Memory B cell (primary cell): ENCODE data around the gene CDKN2B-AS1.

ENCODE experiments used
- ATAC-seq: fragments of 150-1000 bp; cut with Tn5 transposase; 2 replicates; pipeline ENCODE4 v1.10.0; 2021; ENCODE audit warnings: low read depth, mild to moderate bottlenecking, moderate library complexity
- DNase-seq, 2 donors: peaks; one replicate each; pipeline ENCODE4 v3.0.0; 2022; ENCODE audit warnings: low spot score in 2 of 2
- H3K27ac Mint-ChIP-seq: one replicate; pipeline ENCODE4 v1.8.0; 2022; ENCODE audit warnings: mild to moderate bottlenecking, moderate library complexity, mixed read lengths
- H3K27me3 Mint-ChIP-seq: one replicate; pipeline ENCODE4 v1.8.0; 2022; ENCODE audit warnings: mixed read lengths
- H3K36me3 Mint-ChIP-seq: one replicate; pipeline ENCODE4 v1.8.0; 2022; ENCODE audit warnings: mild to moderate bottlenecking, mixed read lengths
- H3K4me1 Mint-ChIP-seq: one replicate; pipeline ENCODE4 v1.8.0; 2022; ENCODE audit warnings: mixed read lengths
- H3K4me3 Mint-ChIP-seq: one replicate; pipeline ENCODE4 v1.8.0; 2022; ENCODE audit warnings: mild to moderate bottlenecking, moderate library complexity, mixed read lengths
- H3K9me3 Mint-ChIP-seq: one replicate; pipeline ENCODE4 v1.8.0; 2022; ENCODE audit warnings: mixed read lengths

CDKN2B-AS1 gene

DNA sequence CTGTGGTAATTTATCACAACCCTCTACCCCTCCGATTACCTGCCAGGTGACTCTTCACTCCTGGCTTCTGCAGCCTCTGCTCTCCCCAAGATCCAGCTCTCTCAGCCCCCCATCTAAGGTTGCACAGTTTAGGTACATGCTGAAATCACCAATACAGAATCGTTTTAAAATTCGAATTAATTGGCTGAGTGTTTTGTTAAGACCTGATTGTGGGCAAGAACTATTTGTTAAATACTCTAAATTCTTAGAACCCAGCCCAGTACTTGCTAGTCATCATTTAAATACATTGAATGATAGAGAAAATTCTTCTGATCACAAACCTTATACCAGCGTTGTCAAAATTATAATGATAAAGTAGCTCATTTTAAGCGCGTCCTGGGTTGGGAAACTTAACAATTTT, 162.0 kb downstream of the CDKN2B-AS1 start:
- no peak overlapping the region for H3K27ac Mint-ChIP-seq
- DNase-seq, result no peak
- peaks cover 4% of the 10 kb centered on the region for H3K4me1 Mint-ChIP-seq
- no peaks in the 10 kb centered on the region for H3K36me3 Mint-ChIP-seq
- H3K4me3 Mint-ChIP-seq, result no peak overlapping the region
- no peak for ATAC-seq
- H3K9me3 Mint-ChIP-seq, result no peaks in the 10 kb centered on the region
- no peaks in the 10 kb centered on the region for H3K27me3 Mint-ChIP-seq

- Mint-ChIP-seq H3K27ac (no peak overlapping the region), H3K4me1 (peaks cover 4% of the 10 kb centered on the region), H3K9me3 (no peaks in the 10 kb centered on the region), H3K4me3 (no peak overlapping the region), H3K36me3 (no peaks in the 10 kb centered on the region), H3K27me3 (no peaks in the 10 kb centered on the region)
- no peak for ATAC-seq
- DNase-seq, result no peak
Measured at GRCh38 chr9:22157276-22157675, 162.7 kb downstream of the CDKN2B-AS1 start.

GRCh38 chr9:22157828-22158227, 163.2 kb downstream of the CDKN2B-AS1 start:
- H3K4me3 Mint-ChIP-seq, result no peak overlapping the region
- ATAC-seq (no peak), DNase-seq (no peak)
- no peaks in the 10 kb centered on the region for H3K27me3 Mint-ChIP-seq
- no peaks in the 10 kb centered on the region for H3K9me3 Mint-ChIP-seq
- H3K4me1 Mint-ChIP-seq, result peaks cover 4% of the 10 kb centered on the region
- H3K36me3 Mint-ChIP-seq, result no peaks in the 10 kb centered on the region
- peak overlapping the region; percentile 15 for H3K27ac Mint-ChIP-seq

DNA sequence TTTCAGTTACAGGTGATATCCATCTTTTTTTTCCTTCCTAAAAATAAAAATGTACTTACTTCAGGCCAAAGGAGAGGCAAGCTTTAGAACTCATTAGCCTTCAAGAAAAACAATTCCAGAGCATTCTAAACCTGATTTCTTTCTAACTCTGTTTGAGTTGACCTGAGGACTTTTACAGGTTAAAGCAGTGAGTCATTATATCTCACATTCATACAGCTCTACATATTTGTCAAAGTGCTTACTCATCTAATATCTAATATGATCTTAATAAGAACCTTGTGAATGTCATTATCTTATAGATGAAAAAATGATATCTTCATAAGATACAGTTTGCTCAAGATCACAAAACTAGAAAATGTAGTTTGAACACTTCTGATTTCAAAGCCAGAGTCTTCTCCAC, 163.7 kb downstream of the CDKN2B-AS1 start:
- Mint-ChIP-seq H3K4me1 (peaks cover 4% of the 10 kb centered on the region), H3K27me3 (no peaks in the 10 kb centered on the region), H3K36me3 (no peaks in the 10 kb centered on the region), H3K4me3 (no peak overlapping the region), H3K27ac (peak overlapping the region; percentile 15), H3K9me3 (no peaks in the 10 kb centered on the region)
- ATAC-seq (no peak), DNase-seq (no peak)

- H3K4me1 Mint-ChIP-seq, result peaks cover 4% of the 10 kb centered on the region
- H3K27ac Mint-ChIP-seq, result peak overlapping the region; percentile 15
- H3K36me3 Mint-ChIP-seq, result no peaks in the 10 kb centered on the region
- no peak for DNase-seq
- ATAC-seq, result no peak
- H3K9me3 Mint-ChIP-seq, result no peaks in the 10 kb centered on the region
- H3K27me3 Mint-ChIP-seq, result no peaks in the 10 kb centered on the region
- no peak overlapping the region for H3K4me3 Mint-ChIP-seq
Measured at GRCh38 chr9:22158927-22159346, 164.3 kb downstream of the CDKN2B-AS1 start.

DNA sequence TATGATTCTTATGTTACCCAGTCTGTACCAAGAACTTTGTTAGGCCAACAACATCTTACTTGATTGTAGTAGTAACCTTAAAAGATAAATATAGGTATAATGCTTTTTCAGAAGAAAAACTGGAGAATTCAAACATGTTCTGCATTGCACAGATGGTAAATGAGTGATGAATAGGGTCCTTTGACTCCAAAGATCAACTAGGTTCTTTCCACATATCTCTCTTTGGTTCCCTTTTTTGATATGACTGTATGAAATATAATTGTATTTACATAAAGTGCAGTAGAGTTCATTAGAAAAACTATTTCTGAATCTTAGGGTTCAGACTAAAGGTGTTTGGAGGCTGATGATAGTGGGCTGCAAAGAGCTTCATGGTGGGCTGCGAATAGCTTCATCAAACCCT, 165.0 kb downstream of the CDKN2B-AS1 start:
- no peak overlapping the region for H3K4me3 Mint-ChIP-seq
- no peaks in the 10 kb centered on the region for H3K9me3 Mint-ChIP-seq
- ATAC-seq (peak; percentile 53), DNase-seq (no peak)
- H3K27me3 Mint-ChIP-seq, result no peaks in the 10 kb centered on the region
- H3K27ac Mint-ChIP-seq, result no peak overlapping the region
- peaks cover 4% of the 10 kb centered on the region for H3K4me1 Mint-ChIP-seq
- H3K36me3 Mint-ChIP-seq, result no peaks in the 10 kb centered on the region

DNA sequence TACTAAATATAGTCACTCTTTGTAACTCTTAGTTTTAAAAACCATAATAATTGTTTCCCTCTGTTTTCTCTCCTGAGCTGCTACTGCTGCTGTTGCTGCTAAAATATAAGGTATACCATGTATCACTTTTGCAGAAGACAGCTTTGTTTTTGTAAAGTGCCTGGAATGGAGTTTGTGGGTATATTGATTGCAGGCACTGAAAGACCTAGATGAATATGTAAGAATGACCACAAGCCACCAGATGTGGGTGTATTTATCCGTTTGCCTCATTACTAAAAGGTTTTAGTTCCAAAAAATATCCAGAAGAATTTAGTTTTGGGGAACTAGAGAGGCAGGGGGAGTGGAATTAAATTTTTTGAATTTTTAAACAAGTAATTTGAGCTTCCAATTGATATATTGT, 165.6 kb downstream of the CDKN2B-AS1 start:
- Mint-ChIP-seq H3K36me3 (no peaks in the 10 kb centered on the region), H3K9me3 (no peaks in the 10 kb centered on the region), H3K4me3 (no peak overlapping the region), H3K27ac (no peak overlapping the region), H3K27me3 (no peaks in the 10 kb centered on the region), H3K4me1 (peaks cover 10% of the 10 kb centered on the region)
- ATAC-seq (no peak), DNase-seq (no peak)

- ATAC-seq, result no peak
- Mint-ChIP-seq H3K4me1 (peaks cover 20% of the 10 kb centered on the region), H3K9me3 (no peaks in the 10 kb centered on the region), H3K4me3 (no peak overlapping the region), H3K27ac (no peak overlapping the region), H3K27me3 (no peaks in the 10 kb centered on the region), H3K36me3 (no peaks in the 10 kb centered on the region)
- no peak for DNase-seq
Measured at GRCh38 chr9:22165144-22165543, 170.6 kb downstream of the CDKN2B-AS1 start.

DNA sequence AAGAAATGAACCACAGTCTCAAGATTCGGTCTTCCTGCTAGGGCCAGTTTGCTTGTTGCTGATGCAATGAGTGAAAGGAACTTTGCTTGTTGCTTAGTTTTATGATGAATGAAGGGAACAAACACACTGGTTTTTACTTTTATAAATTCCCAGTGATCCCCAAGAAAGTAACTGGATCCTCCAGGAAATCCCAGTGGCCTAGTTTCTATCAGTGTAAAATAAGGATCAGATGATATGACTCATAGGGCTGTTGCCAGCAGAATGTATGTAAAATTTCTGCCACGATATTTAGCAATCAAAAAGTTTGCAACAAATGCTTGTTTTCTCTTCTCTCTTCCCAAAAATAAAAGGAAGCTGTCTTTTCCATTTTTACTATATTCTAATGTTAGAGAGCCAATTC, 174.7 kb downstream of the CDKN2B-AS1 start:
- Mint-ChIP-seq H3K27ac (no peak overlapping the region), H3K4me1 (peaks cover 27% of the 10 kb centered on the region), H3K36me3 (no peaks in the 10 kb centered on the region), H3K4me3 (no peak overlapping the region), H3K9me3 (no peaks in the 10 kb centered on the region), H3K27me3 (no peaks in the 10 kb centered on the region)
- ATAC-seq (no peak), DNase-seq (no peak)

- H3K4me1 Mint-ChIP-seq, result peaks cover 24% of the 10 kb centered on the region
- H3K36me3 Mint-ChIP-seq, result no peaks in the 10 kb centered on the region
- no peaks in the 10 kb centered on the region for H3K9me3 Mint-ChIP-seq
- H3K4me3 Mint-ChIP-seq, result peak overlapping the region; percentile 9
- ATAC-seq (peak; percentile 68), DNase-seq (peak in 1 of 2 donors; percentile 5)
- H3K27ac Mint-ChIP-seq, result peak overlapping the region; percentile 26
- H3K27me3 Mint-ChIP-seq, result no peaks in the 10 kb centered on the region
Measured at GRCh38 chr9:22169727-22170503, 175.3 kb downstream of the CDKN2B-AS1 start.
